GM19193 (cell line): ENCODE data around the gene LDLRAD2.

Source experiments
- POLR2A ChIP-seq: IDR thresholded peaks from 4 replicates; pipeline ENCODE4 v1.6.1; 2011; ENCODE audit not compliant: insufficient read depth, insufficient read length; ENCODE audit errors: extremely low read depth

The LDLRAD2 gene

GRCh38 chr1:21811875-21812305, at the start of gene LDLRAD2:
Gene LDLRAD2, plus strand, starts transcription at chr1:21812265. Its CDS starts 187 bp downstream, at chr1:21812452.
- TF ChIP-seq POLR2A = no peak

GRCh38 chr1:21763236-21763635, 48.8 kb upstream of the LDLRAD2 start:
- TF ChIP-seq POLR2A = no peak

GRCh38 chr1:21763694-21764419, 48.2 kb upstream of the LDLRAD2 start:
- TF ChIP-seq POLR2A = no peak

GRCh38 chr1:21764615-21765423, 47.2 kb upstream of the LDLRAD2 start:
- TF ChIP-seq POLR2A = no peak

GRCh38 chr1:21766210-21766609, 45.9 kb upstream of the LDLRAD2 start:
- TF ChIP-seq POLR2A = no peak

GRCh38 chr1:21770201-21770600, 41.9 kb upstream of the LDLRAD2 start:
- TF ChIP-seq POLR2A = no peak

GRCh38 chr1:21773585-21773984, 38.5 kb upstream of the LDLRAD2 start:
- no peak for TF ChIP-seq POLR2A

GRCh38 chr1:21774835-21775549, 37.1 kb upstream of the LDLRAD2 start:
- TF ChIP-seq POLR2A = no peak

GRCh38 chr1:21775550-21775914, 36.5 kb upstream of the LDLRAD2 start:
- TF ChIP-seq POLR2A = no peak

- no peak for TF ChIP-seq POLR2A
Observed at GRCh38 chr1:21775985-21776562, 36.0 kb upstream of the LDLRAD2 start.

- no peak for TF ChIP-seq POLR2A
Observed at GRCh38 chr1:21778405-21778727, 33.7 kb upstream of the LDLRAD2 start.

GRCh38 chr1:21779613-21780521, 32.2 kb upstream of the LDLRAD2 start:
- TF ChIP-seq POLR2A = peak; percentile 15

GRCh38 chr1:21781815-21782348, 30.2 kb upstream of the LDLRAD2 start:
- no peak for TF ChIP-seq POLR2A

GRCh38 chr1:21782349-21782867, 29.7 kb upstream of the LDLRAD2 start:
- no peak for TF ChIP-seq POLR2A
